Left forelimb (tissue), 1 donor: ENCODE data around the gene PROSER3.

Experiments used
- DNase-seq: peaks from one replicate; pipeline ENCODE4 v3.0.0-alpha.2; 2018; ENCODE audit warnings: low spot score

Gene PROSER3

GRCh38 chr19:35777086-35777841, 19.3 kb downstream of the PROSER3 start:
- DNase-seq = no peak

GRCh38 chr19:35777961-35778360, 20.0 kb downstream of the PROSER3 start:
- no peak for DNase-seq

GRCh38 chr19:35779033-35779432, 21.1 kb downstream of the PROSER3 start:
- no peak for DNase-seq

- no peak for DNase-seq
Measured at GRCh38 chr19:35780058-35780457, 22.1 kb downstream of the PROSER3 start.

GRCh38 chr19:35780717-35781116, 22.7 kb downstream of the PROSER3 start:
- no peak for DNase-seq

GRCh38 chr19:35781650-35782049, 23.7 kb downstream of the PROSER3 start:
- no peak for DNase-seq

- DNase-seq = no peak
Measured at GRCh38 chr19:35782589-35782988, 24.6 kb downstream of the PROSER3 start.

GRCh38 chr19:35783469-35784434, 25.8 kb downstream of the PROSER3 start:
- no peak for DNase-seq

- DNase-seq = no peak
Measured at GRCh38 chr19:35784503-35785338, 26.7 kb downstream of the PROSER3 start.

GRCh38 chr19:35785339-35785627, 27.3 kb downstream of the PROSER3 start:
- DNase-seq = no peak

- no peak for DNase-seq
Measured at GRCh38 chr19:35786299-35787160, 28.6 kb downstream of the PROSER3 start.

GRCh38 chr19:35787227-35787799, 29.3 kb downstream of the PROSER3 start:
- no peak for DNase-seq

- DNase-seq = no peak
Measured at GRCh38 chr19:35788205-35788960, 30.4 kb downstream of the PROSER3 start.

- DNase-seq = no peak
Measured at GRCh38 chr19:35789195-35789977, 31.4 kb downstream of the PROSER3 start.

- no peak for DNase-seq
Measured at GRCh38 chr19:35789978-35790944, 32.3 kb downstream of the PROSER3 start.

- no peak for DNase-seq
Measured at GRCh38 chr19:35790981-35791813, 33.2 kb downstream of the PROSER3 start.

- DNase-seq = no peak
Measured at GRCh38 chr19:35791814-35792279, 33.9 kb downstream of the PROSER3 start.
